ENCODE data around the gene SLC8A3. TPM values are rescaled to one million over a fixed set of nuclear protein-coding genes. Genes with fewer than 3 reads are reported as not detected.

SLC8A3 gene
- total and polyA plus RNA-seq, 9 of the 15 experiments (the other 6 are each of a cell fraction or from before 2014, with no cell fraction given), result not detected

GRCh38 chr14:70237710-70238109 lies 49.0 kb upstream of the SLC8A3 start (continued):
- TF ChIP-seq EZH2 (IDR thresholded peaks at IDR 0.05; ENCODE audit: borderline replicate concordance, low read depth, low read length), result peak; percentile 76; the same call in 1 of the 2 replicates
- TF ChIP-seq ZNF644 (tag; IDR thresholded peaks at IDR 0.05; ENCODE audit: low read depth), result peak; percentile 89; the same call in 1 of the 2 replicates
- peak in 1 of 2 experiments; percentile 79; a peak in 1 of 4 replicates for TF ChIP-seq MLLT1 (IDR thresholded peaks at IDR 0.05)
- peak; percentile 20; the same call in 1 of the 2 replicates for TF ChIP-seq MAFF (IDR thresholded peaks at IDR 0.05; ENCODE audit: low read length)
- peak; percentile 46; the same call in 1 of the 2 replicates for TF ChIP-seq MAX (CRISPR knock-in tag; IDR thresholded peaks at IDR 0.05)
- 0 out of 2 replicates have a peak, but pooled peaks have one; percentile 6 for TF ChIP-seq ZBTB12 (CRISPR knock-in tag; IDR thresholded peaks at IDR 0.05)
- TF ChIP-seq ATF7 (IDR thresholded peaks at IDR 0.05), result peak; percentile 80; the same call in 1 of the 2 replicates
- TF ChIP-seq EGR1 (conservative IDR thresholded peaks at IDR 0.05), result 0 out of 2 replicates have a peak, but pooled peaks have one; percentile 48
- no peak for TF ChIP-seq NR0B1 (IDR thresholded peaks at IDR 0.05; ENCODE audit: partially characterized antibody)
- no peak for TF ChIP-seq ZNF75A (CRISPR knock-in tag; IDR thresholded peaks at IDR 0.05)
- TF ChIP-seq CREB1 (IDR thresholded peaks at IDR 0.05), result peak; percentile 59
- no peak for TF ChIP-seq CREB1 (CRISPR knock-in tag; IDR thresholded peaks at IDR 0.05)
- no peak for TF ChIP-seq DDX20 (tag; IDR thresholded peaks at IDR 0.05; ENCODE audit: low read depth)
- TF ChIP-seq RBM39 (optimal IDR thresholded peaks at IDR 0.05; ENCODE audit: low read depth, low read length), result no peak
- TF ChIP-seq RREB1 (CRISPR knock-in tag; IDR thresholded peaks at IDR 0.05), result no peak
- TF ChIP-seq ZNF76 (CRISPR knock-in tag; IDR thresholded peaks at IDR 0.05; ENCODE audit: borderline replicate concordance), result no peak
- no peak for TF ChIP-seq ZNF57 (CRISPR knock-in tag; IDR thresholded peaks at IDR 0.05)
- TF ChIP-seq SMC3 (conservative IDR thresholded peaks at IDR 0.05; ENCODE audit: insufficient read depth, low read depth, low read length), result no peak
- no peak; the same call in 1 of the 2 replicates for TF ChIP-seq ZNF41 (CRISPR knock-in tag; conservative IDR thresholded peaks at IDR 0.05)
- TF ChIP-seq NRF1 (conservative IDR thresholded peaks at IDR 0.05 in 1 of 2, IDR thresholded peaks at IDR 0.05 in 1 of 2), result peak; percentile 63 to 70; a peak in 3 of 4 replicates
